Renal cortex interstitium (tissue), 11 donors: ENCODE measurements around the gene CNTNAP5. TPM values are rescaled to one million over a fixed set of nuclear protein-coding genes. Genes with fewer than 3 reads are reported as not detected.

Experiments used
- DNase-seq, 11 donors: peaks; one replicate each; pipeline ENCODE4 v3.0.0-alpha.2; 2013; ENCODE audit warnings: low read depth in 9 of 11, low spot score in 4 of 11; ENCODE audit errors: extremely low read depth in 1 of 11
- polyA plus RNA-seq, 3 donors: library from polyadenylated mRNA; unstranded; fragments of 120-200 nt; gene quantifications; one replicate each; pipeline ENCODE4 v1.2.1, GENCODE V29; 2013; ENCODE audit not compliant: insufficient read length in 3 of 3

CNTNAP5 gene
- polyA plus RNA-seq, 3 donors: 0.03 to 0.04 TPM; not detected in 1

DNA sequence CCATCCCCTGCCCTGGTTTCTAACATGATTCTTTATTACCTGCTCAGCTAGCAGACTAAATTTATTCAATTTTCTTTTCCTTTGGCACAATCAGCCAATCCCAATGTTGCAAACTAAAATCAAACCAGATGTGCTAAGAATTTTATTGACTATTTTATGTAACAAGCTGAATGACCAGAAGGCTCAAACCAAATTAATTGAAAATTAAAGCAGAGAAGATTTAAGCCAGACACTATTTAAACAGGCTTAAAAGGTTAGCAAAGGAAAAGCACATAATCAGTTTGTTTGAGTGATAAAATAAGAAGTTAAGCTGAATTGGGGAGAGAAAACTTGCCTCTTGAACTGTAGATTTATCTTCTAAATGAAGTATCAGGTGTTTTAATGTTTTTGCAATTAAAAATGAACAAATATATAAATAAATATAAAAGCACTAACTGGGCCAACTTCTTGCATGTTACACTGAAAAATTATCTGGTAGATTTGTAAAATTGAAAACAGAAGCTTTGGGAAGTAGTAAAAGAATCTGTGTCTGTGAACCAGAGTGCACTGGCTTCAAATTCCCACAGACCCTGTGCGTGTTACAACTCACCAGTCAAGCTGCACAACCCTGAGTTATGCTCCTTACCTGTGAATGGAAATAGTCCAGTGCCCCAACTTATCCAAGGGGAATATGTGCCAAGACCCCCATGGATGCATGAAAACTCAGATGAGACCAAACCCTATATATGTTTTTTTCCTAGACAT, 283.4 kb downstream of the CNTNAP5 start:
- DNase-seq: no peak

DNA sequence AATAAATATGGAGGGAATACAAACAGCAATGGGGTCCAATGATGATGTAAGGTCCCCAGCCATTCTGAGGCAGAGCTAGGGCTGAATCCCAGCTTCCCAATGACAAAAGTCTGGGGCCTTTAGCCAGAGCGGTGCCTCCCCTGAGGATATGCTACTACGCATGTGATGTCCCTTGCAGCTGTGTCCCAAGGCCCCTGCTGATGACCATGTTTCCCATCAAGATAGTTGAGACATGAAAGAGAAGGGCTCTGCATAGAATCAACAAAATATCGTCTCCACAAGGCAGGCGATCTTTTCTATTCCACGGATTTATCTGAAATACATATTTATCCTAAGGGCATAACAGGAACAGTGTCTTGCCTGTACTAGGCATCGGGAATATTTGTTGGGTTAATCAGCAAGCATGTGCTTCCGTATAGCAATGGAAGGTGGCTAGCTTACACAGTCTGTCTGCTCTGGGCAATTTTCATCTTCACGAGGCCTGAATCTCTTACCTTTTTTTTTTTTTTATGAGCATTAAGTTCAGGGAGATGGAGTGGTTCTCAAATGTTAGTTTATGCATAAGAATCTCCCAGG, 284.6 kb downstream of the CNTNAP5 start:
- no peak for DNase-seq

DNA sequence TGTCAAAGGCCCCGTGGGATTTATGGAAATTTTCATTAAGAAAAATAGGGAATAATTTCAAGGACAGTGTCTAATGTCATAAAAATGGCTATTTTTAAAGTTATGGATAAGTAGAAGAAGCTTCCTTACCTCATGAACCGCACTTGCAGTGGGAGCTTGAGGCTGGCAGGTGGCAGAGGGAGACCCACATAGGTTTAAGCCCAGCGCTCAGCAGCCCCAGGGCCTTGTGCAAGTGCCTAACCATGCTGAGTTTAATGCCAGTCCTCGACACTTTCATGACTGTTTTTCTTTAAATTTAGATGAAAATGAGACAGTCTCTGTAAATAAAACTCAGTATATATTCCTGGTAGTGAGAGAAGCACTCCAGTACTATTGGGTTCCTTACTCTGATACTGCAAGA, 285.6 kb downstream of the CNTNAP5 start:
- no peak for DNase-seq

DNA sequence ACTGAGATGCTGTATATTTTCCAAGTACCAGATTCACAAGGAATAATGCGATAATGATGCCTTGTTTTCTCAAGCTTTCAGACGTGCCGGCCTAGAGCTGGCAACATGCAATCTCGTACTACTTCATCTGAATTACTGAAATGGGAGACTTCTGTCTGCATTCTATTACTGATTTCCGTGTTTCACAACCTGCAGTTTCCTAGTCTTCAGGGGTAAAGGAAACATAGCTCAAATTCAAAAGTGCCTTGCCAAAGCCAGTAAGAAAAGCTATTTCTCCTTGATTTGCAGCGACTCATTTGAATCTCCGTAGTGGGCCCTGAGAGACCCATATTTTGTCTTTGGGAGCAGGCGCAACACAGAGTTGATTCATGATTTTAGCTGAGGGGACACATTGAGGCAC, 289.0 kb downstream of the CNTNAP5 start:
- DNase-seq: no peak

DNA sequence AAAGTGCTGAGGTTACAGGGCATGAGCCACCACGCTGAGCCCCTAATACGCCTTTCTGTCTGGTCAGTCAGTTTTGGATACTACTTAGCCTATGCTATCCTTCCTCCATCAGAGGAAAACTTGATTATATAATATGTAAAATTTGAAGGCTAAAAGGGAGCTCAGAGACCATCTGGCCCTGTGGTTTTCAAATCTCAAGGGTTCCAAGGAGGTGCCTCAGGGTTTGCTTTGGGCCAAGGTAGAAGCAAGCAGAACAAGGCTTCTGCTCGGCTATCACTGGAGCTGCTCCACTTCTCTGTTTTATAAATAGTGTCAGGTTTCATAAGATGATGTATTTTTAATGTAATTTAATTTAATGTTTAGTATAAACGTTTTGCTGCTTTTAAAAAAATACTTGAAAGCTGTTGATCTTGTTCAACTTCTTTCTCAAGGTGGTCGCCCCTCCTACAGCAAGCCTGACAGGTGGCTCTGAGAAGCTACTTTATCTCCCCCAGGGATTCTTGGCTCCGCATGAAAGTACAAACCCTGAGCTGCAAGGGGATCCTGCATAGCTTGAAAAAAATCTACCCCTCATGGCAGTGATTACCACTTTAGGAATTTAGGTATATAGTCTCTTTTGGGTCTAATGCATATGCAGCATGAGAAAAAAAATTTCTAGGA, 290.3 kb downstream of the CNTNAP5 start:
- DNase-seq: no peak

GRCh38 chr2:124316133-124316532, 291.0 kb downstream of the CNTNAP5 start:
- DNase-seq: no peak

DNA sequence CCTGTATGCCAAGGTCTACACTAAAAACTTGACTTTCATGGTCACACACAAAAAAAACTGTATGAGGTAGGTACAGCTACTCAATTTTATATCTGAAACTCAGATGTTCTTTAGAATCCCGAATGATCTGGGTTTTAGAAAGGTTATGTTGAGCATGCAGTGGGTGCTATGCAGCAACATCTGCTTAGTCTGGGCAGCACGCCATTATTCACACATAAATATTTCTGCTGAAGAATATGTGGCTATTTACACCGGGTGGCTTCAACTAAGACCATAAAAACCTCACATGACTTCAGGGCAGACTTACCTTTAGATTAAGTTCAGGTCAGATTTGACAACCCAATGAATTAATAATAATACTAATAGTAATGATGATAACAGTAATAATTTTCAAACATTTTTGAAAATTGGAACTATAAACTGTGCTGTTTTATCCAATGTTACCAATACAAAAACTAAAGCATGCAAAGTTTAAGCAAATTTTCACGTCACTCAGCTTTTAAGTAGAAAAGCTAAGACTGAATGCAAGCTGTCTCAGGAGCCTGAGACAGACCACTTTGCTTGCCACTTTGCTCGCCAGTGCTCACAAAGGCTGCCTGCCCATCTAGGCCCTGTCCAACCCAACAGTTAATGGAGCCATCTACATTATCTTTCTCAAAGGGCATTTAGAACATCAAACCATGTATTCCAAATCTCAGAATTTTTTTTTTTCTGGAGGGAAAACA, 292.0 kb downstream of the CNTNAP5 start:
- DNase-seq: peak in 1 of 11 donors; percentile 2

- no peak for DNase-seq
These were observed 292.5 kb downstream of the CNTNAP5 start for GRCh38 chr2:124317628-124318027.

DNA sequence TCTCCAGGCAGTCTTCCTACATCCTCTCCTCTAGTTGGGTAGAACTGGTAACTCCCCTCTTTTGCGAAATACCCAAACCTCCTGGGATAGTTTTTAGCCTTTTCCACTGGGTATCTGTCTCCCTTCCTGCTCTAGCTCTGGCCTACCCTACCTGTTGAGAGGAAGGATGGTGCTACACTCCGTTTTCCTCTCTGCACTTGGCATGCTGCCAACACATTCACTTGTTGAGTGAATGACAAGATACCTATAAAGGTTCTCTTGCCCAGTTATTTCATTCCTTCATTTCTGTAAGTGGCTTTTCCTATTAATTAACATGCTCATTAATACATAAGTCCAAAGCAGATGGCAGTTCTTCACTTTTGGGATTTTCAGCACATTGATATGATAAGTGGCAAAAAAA, 293.8 kb downstream of the CNTNAP5 start:
- DNase-seq: no peak

- no peak for DNase-seq
These were observed 294.5 kb downstream of the CNTNAP5 start for GRCh38 chr2:124319577-124319976.

GRCh38 chr2:124320051-124320688, 295.1 kb downstream of the CNTNAP5 start:
- DNase-seq: peak in 1 of 11 donors; percentile 4

DNA sequence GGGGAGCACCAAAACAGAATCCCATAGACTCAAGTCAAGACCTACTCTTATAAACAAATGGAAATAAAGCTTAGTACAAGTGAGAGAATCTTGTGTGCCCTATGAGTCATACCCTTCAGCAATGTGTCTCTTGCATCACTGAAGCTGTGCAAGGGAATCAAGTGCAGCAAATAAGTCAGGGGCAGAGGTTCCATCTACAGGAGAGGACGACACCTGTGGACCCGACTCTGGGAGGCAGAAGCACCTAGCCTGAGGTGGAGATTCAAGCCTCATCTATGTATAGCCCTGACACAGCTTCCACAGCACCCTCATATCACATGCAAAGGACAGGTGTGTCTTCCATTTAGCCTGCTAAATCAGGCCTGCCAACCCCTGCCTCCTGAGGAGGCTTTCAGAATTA, 298.2 kb downstream of the CNTNAP5 start:
- no peak for DNase-seq

- no peak for DNase-seq
These were observed 300.8 kb downstream of the CNTNAP5 start for GRCh38 chr2:124325667-124326440.

- no peak for DNase-seq
These were observed 302.2 kb downstream of the CNTNAP5 start for GRCh38 chr2:124327303-124327702.

DNA sequence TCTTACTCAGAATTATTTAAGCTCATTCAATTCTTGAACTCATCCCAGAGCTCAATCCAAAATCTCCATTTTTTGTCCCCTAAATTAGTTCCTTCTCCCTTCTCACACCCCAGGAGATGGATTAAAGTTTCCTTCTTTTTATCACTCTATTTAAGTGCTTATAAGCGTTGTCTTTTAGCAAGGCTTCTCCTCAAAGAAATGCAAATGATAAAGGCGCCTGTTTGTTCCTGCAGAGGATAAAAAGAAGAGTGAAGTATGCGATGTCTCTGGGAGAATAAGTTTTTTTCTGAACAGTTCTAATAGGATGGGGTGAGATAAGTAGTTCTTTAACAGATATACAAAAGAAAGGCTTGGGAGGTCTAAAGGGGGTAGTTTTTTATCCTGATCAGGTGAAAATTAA, 303.3 kb downstream of the CNTNAP5 start:
- DNase-seq: no peak

GRCh38 chr2:124333784-124334183, 308.7 kb downstream of the CNTNAP5 start:
- no peak for DNase-seq

DNA sequence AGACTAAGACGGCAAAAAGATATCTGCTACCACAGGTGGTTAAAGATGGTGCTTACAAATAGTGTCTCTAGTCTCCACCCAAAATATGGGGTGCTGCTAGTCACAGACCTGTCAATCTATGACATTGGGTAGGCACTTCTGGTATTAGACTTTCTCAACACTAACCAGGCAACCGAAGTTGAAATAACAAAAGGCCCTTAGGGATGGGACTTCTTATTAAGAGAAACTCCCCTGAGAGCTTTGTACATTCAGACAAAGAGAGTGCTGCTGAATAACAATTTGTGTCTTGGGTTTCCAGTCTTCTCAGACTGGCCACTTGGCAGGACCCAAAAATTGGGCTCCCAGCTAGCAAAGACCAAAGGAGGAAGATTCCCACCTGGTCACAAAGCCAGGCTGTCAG, 310.0 kb downstream of the CNTNAP5 start:
- DNase-seq: no peak

- no peak for DNase-seq
These were observed 314.6 kb downstream of the CNTNAP5 start for GRCh38 chr2:124339709-124340108.
